Activated CD4-positive, CD25-positive, alpha-beta regulatory T cell treated with anti-CD3 and anti-CD28 coated beads, Interleukin-2, amount 50 U/mL, for 72 hours (primary cell): ENCODE measurements around the gene CNGA2.

ENCODE experiments used
- DNase-seq: peaks from one replicate; pipeline ENCODE4 v3.0.0; 2021

The CNGA2 gene

DNA sequence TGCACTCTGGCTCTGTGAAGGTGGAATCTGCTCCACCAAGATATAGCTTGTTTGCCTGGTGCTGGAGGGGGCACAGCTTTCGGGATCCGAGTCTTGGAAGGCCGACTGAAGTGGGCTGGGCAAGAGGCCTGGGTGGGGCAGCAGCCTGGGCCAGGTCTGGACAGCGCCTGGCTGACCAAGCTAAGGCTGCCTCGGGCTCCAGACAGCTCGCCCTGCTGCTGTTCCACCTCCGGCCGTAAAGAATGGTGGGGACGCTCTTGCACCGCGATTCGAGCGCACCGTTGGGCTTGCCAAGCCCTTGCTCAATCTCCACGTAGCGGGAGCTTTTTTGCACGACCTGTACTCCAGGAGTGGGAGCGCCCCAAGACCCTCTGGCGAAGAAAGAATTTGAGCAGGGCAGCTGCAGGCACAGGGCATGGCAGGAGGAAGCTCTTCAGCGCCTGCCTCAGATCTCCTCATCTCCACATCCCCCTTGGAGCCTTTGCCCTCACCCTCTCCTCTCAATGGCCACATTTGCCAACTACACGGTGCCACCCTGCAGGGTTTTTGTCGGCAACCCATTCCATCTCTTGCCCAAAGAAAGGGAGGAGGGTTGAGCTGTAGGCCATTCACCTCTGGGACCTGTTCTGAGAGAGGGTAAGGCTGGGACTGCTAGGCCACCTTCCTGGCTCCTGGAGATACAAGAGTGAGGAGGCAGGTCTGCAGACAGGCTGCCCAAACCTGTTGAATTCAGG, 18.9 kb downstream of the CNGA2 start:
- no peak for DNase-seq

GRCh38 chrX:151754047-151754429, 19.5 kb downstream of the CNGA2 start:
- no peak for DNase-seq

DNA sequence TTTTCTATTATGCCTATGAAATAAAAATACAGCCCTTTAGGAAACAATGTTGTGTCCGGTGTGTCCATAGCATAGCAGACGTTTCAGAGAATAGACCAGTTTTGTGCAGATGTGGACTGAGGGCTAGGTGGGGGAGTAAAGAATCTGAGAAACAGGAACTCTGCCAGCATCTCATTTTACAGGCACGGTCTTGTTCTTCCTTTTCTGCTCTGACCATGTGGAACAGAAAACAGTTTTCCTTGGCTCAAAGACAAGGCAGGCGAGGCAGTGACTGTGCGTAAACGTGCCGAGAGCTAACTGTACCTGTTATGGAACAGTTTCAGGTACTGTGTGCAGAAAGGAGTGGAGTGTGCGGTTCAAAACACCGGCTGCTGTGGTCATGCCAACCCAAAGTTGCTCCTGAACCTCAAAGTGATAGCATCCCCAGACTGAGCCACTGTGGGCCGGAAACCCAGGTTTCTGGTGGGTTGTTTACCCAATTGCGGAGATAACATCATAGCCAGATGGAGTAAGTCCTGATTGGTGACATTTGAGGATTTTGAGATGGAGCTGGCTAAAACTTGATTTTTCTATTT, 20.2 kb downstream of the CNGA2 start:
- DNase-seq = no peak

- DNase-seq = no peak
Measured at GRCh38 chrX:151759041-151759708, 24.6 kb downstream of the CNGA2 start.

DNA sequence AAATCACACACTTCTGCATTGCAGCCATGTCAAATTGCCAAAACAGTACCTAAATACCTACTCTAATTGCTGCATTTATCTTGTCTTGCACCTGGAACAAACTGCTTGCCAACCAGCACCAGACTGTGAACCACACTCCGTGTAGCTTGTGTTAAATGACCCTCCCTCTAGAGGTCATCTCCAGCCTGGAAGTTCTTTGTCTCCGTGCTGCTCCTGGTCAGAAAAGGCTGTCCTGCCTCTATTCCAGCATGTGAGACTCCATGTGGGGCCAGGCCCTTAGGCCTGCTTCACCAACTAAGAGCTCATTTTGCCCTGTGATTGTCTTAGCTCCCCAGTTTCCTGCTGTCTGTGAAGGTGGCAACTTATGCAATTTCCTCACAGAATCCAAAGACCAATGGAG, 28.3 kb downstream of the CNGA2 start:
- no peak for DNase-seq

DNA sequence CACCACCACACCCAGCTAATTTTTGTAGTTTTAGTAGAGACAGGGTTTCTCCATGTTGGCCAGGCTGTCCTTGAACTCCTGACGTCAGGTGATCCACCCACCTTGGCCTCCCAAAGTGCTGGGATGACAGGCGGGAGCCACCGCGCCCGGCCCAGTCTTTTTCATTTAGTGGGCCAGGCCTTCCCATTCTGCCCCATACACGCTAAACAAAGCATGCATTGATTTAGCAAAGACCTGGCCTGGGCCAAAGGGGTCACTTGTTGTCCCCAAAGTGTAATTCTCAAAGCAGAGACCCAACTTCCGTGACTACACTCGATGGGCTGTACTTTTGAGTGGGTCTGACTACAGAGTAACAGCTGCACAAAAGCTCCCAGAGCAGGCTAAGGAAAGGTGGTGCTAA, 29.2 kb downstream of the CNGA2 start:
- no peak for DNase-seq

DNA sequence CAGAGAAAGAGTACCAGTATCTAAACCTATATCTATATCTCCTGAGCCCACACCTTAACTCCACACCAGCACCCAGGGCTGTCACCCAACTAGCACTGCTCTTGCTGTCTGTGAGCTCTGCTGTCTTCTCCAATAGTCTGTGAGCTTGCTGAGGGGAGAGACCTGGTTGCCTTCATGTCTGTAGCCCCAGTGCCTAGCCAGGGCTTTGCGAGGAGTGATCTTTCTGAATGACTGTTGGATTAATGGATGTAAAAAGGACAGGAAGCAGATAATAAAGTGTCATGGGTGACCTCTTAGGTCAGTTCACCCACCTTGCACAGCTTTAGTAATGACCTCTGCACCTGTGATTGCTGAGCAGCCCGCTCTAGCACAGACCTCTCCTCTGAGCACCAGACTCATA, 30.5 kb downstream of the CNGA2 start:
- DNase-seq = no peak

DNA sequence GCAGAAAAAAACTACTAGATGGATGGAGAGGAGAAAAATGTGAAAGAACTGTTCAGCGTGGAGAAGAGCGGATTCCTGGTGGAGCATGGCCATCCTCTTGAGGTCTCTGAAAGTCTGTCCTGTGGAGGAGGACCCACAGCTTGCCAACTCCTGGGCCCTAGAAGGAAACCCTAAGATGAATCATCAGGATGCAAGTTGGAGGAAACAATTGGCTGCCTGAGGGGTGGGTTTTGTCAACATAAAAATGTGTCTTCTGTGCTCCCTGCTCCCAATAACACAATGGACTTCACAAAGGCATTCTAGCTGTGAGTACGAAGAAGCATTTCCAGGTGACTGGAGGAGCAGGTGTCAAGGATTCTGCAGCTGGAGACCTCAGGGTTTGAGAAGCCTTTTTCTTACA, 37.2 kb downstream of the CNGA2 start:
- DNase-seq = no peak

DNA sequence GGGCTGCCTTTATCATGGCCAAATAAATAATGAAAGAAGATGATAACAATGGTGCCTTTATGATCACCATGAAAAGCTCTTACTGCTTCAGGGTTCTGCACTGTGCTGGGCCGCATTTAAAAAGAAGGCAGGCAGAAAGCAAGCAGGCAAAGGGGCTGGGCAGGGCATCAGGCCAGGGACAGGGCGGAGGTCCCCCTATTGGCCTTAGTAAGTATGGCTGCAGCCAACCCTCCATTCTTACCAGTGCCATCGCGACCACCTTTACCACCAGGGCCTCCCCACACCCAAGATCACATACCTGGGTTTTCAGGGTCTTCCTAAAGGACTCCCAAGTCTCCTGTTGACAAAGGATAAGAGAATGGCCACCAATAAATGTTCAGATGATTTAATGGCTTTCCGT, 38.9 kb downstream of the CNGA2 start:
- DNase-seq = no peak

DNA sequence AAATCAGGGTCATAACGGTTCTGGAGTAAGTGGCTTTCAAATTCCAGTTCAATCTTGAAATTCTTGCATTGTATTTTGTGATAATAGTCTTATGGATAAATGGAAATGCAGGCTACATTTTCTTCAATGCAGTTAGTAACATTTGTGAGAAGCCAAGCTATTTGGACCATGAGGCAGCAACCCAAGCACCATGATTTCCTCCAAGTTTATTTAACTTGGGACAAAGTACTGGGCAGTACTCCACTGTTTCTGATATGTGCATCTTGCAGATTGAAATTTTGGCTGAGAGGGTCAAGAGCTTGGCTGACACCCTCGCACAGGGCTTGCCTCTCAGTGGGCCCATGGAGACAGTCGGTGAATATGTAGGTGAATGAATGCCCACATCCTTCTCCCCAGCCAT, 39.9 kb downstream of the CNGA2 start:
- no peak for DNase-seq

GRCh38 chrX:151776181-151776731, 41.7 kb downstream of the CNGA2 start:
- DNase-seq = no peak

DNA sequence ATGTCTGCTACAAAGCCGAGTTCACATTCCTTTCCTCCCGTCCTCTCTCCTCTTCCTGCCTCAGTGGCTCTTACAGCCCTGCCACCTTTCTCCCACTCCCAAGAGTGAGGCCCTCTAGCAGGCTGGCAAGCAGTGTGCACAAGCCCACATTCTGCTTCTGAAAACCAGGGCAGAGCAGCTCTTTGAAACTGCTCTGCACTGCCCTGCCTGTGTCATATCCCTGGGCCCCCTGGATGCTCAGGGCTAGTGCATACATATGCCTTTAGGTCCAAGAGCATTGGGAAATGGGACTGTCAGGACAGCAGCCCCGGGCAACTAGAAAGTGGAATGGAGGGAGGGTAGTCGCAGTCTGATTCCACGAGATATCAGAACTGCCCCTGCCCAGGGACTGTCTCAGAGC, 42.4 kb downstream of the CNGA2 start:
- no peak for DNase-seq

- no peak for DNase-seq
Measured at GRCh38 chrX:151779258-151779657, 44.7 kb downstream of the CNGA2 start.

GRCh38 chrX:151780621-151781020, 46.1 kb downstream of the CNGA2 start:
- no peak for DNase-seq

- DNase-seq = no peak
Measured at GRCh38 chrX:151789179-151789800, 54.7 kb downstream of the CNGA2 start.

DNA sequence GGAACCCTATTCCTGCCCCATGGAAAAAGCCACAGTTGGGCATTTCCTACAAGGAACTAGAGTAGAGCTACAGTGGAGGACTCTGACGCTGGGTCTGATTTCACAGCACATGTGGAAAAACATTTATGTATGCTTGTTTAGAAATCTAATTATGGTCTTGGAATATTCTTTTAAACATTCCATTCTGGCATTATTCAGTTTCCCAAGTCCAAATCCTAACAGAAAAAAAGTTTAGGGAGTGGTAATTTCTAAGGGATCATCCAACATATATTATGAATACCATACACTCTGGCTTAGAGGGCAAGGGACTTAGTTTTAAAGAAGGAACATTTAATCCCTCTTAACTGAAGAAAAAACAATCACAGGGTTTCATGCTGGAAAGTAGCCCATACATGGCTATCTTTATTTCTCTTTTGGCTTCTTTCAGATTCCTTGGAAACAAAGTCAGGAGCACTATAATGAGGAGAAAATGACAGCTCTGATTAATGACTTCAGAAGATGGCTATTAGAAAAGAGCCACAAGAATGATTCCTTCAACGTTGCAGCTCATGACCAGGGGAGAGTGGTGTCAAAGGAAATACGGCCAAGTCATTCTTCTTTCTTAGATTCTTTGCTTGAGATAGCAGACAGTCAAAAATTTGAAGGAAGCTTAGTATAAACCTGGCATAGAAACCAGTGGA, 56.1 kb downstream of the CNGA2 start:
- DNase-seq = no peak

DNA sequence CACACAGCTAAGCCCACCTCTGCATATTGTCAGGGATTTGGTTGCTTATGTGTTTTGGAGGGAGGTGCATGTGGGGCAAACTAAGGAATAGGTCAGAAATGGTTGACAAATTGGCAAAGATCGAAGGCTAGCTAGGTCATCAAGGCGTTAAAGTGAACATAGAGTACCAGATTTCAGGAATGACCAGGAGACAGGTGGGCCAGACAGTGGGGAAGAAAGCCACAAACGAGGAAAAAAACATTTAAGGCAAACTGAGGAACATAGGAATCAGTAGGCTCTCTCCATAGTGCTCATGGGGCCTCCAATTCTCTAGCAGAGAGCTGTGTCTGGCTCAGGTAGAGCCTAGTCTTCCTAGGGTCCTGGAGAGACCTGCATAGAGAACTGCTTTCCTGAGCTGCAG, 57.4 kb downstream of the CNGA2 start:
- DNase-seq = no peak

- no peak for DNase-seq
Measured at GRCh38 chrX:151792505-151792904, 58.0 kb downstream of the CNGA2 start.

GRCh38 chrX:151793886-151794285, 59.3 kb downstream of the CNGA2 start:
- no peak for DNase-seq
